GM19351 (cell line): ENCODE measurements around the gene PRAC2.
"Not testable (repeated sequence)": the region's sequence is repeated elsewhere in the genome, so short reads cannot be mapped to it uniquely, and the experiment has no call there.

ENCODE experiments used
- ATAC-seq: cut with Tn5 transposase; IDR thresholded peaks from one replicate; pipeline ENCODE4 v1.9.1; 2021; ENCODE audit warnings: mild to moderate bottlenecking, moderate library complexity; ENCODE audit not compliant: unreplicated experiment

Gene PRAC2

DNA sequence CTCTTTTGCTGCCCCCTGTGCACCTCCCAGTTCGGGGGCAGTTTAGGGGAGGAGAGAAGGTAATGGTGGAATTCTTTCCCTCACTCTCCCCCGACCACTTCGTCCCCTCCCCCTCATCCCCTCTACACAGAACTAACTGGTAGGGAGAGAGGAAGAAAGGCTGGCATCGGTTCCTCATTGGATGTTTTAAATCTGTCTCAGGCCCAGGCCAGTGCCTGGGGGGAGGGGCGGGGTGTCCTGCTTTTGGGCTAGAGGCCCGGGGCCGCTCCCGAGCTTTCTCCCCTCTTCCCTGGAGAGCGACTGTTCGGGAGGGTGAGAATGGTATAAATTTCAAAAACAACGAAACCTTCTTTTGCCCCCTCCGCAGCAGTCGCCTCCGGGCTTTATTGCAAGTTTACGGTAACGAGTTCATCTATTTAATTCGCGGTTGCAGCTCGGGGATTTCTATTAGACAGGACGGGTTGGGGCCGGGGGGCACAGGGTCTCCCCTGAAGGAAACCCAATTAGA lies at the start of gene PRAC2:
PRAC2 (plus strand) TSS at position 271 of the 508 bp plus-strand sequence. CDS start 1,226 bp downstream, outside the sequence.
- ATAC-seq: no peak

GRCh38 chr17:48676963-48677558 lies 45.9 kb upstream of the PRAC2 start:
- no peak for ATAC-seq

GRCh38 chr17:48678141-48678971 lies 44.6 kb upstream of the PRAC2 start:
- no peak for ATAC-seq

- ATAC-seq: no peak
Measured at GRCh38 chr17:48679385-48680096, 43.4 kb upstream of the PRAC2 start.

- ATAC-seq: no peak
Measured at GRCh38 chr17:48681609-48682008, 41.4 kb upstream of the PRAC2 start.

DNA sequence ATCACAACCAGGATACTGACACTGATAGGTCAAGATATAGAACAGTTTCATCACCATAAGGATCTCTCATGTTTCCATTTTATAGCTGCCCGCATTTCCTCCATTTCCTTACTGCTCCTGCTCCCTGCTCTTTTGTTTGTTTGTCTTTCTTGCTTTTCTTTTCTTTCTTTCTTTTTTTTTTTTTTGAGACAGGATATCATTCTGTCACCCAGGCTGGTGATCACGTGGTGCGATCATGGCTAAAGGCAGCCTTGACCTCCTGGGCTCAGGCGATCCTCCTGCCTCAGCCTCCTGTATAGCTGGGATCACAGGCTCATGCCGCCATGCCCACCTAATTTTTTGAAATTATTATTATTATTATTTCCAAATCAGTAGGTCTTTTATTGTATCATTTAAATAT lies 32.3 kb upstream of the PRAC2 start:
- ATAC-seq: no peak

DNA sequence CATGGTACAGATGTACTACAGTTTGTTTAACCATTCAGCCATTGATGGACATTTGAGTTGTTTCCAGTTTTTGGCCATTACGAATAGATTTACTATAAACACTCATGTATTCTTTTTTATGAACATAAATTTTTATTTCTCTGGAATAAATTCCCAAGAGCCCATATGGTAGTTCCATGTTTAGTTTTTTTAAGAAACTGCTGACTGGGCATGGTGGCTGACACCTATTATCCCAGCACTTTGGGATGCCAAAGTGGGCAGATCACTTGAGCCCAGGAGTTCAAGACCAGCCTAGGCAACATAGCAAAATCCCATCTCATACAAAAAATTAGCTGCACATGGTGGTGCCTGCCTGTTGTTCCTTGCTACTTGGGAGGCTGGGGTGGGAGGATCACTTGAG lies 30.9 kb upstream of the PRAC2 start:
- no peak for ATAC-seq

- ATAC-seq: no peak
Measured at GRCh38 chr17:48693178-48693577, 29.8 kb upstream of the PRAC2 start.

DNA sequence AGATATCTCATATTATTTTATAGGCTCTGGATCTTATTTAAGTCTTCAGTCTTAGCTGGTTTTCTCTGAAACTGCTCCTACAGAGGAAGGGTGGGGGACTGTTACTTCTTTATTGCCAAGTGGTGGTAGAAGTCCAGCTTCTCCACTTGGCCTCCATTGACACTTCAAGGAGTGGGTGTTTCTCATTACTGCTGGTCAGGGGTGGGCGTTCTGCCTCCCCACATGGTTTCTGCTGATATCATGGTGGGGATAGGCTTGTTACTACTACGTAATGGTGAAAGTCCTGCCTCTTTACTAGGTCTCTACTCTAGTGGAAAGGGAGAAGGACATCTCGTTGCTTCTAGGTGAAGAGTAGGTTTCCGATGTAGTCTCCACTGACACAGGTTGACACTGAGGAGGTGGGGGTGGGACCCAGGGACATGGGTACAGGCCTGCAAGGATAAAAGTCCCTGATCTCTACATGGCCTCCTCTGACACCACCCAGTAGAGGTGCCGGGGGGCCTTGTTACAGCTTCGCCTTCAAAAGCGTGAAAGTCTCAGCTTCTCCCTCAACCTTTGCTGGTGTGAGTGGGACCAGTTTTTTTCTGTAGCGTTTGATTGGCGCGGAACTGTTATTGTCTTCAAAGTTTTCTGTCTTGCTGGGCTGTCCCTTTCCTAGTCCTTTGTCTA lies 21.0 kb upstream of the PRAC2 start:
- no peak for ATAC-seq

GRCh38 chr17:48704361-48705248 lies 18.4 kb upstream of the PRAC2 start:
- no peak for ATAC-seq

DNA sequence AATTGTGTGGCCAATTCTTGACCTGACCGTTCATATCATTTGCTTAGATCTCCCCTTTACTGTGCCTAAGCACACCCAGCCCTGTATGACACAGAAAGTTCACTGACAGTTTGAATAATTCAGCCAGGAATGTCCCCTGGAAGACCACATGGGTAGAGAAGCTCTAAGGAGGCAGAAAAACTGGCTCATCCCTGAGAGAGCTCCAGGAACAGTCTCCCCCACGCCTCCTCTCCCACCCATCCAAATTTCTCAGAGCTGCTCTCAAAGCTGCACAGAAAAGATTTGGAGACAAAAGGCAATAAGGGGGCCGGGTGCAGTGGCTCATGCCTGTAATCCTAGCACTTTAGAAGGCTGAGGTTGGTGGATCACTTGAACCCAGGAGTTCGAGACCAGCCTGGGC lies 11.9 kb upstream of the PRAC2 start:
- no peak for ATAC-seq

DNA sequence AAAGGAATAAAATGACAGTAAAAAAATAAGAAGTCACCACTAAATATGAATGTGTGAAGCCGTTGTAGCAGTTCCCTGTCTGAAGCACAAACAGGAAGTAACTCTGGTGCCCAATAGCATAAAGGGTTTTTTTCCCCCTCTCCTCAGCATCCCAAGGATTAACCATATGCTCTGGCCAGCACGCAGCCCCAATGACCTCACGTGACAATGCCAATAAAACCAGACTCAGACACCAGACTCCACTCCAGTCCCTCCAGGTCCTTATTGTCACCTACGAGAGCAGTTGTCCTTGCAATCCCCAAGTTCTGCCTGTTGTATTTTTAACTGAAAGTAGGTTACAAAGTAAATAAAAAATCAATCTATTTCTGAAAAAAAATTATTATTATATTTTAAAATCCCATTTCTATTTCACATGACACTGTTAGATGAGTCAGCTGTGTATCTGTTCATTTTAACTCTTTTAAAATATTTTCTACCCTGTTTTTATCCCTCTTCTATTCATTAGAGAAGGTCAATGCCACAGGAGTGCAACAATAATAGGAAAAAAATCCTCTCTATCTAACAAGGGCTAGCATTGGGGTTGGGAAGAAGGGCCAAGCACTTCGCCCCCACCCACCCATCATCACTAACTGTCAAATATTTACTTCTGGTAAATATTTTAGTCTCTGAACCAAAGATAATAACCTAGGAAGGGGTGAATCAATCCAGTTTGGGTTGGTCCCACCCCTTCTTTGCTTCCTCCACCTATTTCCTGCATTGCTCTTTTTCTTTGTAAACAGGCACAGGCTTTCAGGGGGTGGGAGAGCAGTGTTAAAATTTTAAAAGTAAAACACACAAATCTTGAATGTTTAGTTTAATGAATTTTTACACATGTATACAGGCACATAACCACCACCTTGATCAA lies 7.2 kb upstream of the PRAC2 start:
- no peak for ATAC-seq

DNA sequence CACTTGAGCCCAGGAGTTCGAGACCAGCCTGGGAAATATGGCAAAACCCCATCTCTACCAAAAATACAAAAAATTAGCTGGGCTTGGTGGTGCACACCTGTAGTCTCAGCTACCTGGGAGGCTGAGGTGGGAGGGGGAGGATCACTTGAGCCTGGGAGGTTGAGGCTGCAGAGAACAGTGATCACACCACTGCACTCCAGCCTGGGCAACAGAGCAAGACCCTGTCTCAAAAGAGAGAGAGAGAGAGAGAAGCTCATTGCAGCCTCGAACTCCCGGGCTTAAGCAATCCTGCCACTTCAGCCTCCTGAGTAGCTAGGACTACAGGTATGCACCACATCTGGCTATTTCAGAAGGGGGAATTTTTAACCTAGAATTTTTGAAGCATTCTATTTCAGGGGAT lies 6.4 kb upstream of the PRAC2 start:
- ATAC-seq: not testable (repeated sequence)

- ATAC-seq: no peak
Measured at GRCh38 chr17:48717367-48718226, 5.4 kb upstream of the PRAC2 start.

DNA sequence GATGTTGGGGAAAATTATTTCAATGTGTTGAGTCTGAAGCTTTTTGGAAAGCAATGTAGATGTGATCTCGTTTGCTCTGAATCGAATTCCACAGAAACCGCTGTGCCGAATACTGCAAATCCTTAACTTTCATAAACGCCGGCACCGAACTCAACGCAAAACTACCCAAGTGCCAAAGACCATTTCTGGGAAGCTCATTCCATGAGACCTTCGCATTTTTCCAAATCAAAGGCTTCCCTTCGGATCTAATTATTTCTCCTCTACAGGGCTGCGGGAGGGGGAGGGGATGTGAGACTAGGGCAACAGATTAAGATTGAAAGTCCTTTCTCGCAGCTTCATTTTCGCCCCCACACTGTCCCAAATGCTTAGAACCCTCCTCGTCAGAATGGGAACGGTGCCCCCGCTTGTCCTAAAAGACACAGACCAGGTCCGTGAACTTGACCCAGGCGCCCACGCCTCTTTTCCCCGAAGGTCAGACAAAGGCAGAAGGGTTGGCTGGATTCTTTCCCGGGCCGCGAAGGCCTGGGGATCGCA lies 4.7 kb upstream of the PRAC2 start:
- ATAC-seq: no peak

- ATAC-seq: no peak
Measured at GRCh38 chr17:48718761-48719641, 4.0 kb upstream of the PRAC2 start.
